Glomerular visceral epithelial cell (primary cell): ENCODE measurements around the gene MAPRE2.
"Not testable (repeated sequence)": the region's sequence is repeated elsewhere in the genome, so short reads cannot be mapped to it uniquely, and the experiment has no call there.

Experiments used
- DNase-seq: peaks from one replicate; pipeline ENCODE4 v3.0.0-alpha.2; 2016; ENCODE audit errors: extremely low spot score

The MAPRE2 gene

DNA sequence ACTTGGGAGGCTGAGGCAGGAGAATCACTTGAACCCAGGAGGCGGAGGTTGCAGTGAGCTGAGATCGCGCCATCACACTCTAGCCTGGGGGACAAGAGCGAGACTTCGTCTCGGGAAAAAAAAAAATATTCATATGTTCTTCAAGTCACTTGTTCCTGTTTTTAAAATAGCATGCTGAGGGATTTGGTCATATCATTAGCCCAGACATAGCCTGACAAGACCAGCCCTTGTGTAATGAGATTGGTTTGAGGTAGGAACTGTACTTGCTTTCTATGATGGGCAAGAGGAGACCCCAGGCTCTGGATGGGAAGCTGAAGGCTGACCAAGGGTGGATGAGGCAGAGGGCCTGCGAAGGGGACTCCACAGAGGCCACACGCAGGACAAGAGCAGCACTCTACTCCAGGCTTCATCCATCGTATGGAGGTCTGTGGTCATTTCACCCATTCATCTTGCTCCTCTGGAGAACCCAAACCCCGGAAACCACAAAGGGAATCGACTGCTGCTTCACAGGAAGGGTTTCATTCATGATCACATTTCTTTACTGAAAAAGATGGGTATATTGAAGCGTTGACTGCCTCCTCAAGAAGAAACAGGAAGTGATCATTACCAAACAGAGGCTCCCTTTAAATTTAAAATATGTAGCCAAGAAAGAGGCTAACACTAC lies 112.5 kb downstream of the MAPRE2 start:
- no peak for DNase-seq

DNA sequence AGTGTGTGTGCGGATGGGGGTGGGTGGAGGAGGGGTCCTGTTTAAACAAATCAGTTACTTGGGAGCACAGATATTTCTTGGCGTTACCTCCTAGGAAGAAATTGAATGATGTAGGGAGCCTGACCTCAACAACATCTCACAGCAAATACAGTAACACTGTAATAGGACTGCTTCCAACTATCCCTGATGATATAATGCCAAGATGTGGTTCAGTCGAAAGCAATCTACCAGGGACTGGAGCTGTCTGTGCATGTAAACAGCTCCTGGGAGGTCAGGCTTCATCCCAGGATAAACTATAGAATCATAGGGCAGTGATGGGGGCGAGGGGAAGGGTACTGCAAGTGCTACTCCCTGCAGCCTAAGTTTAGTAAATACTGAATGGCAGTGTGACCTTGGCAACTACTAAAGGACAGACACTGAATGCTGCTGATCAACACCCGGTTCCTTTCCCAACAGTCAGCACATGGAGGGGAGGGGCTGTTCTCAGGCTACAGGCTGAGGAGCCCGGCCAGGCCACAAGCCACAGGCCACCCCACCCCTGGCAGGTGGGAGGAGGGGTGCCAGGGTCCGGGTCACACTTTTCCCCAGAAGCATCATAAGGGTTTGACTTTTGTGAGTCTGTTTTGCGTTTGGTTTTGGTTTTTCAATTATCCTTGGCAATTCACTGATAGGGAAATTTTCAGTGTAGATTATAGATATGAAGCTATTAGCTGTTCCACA lies 114.3 kb downstream of the MAPRE2 start:
- DNase-seq, result no peak

DNA sequence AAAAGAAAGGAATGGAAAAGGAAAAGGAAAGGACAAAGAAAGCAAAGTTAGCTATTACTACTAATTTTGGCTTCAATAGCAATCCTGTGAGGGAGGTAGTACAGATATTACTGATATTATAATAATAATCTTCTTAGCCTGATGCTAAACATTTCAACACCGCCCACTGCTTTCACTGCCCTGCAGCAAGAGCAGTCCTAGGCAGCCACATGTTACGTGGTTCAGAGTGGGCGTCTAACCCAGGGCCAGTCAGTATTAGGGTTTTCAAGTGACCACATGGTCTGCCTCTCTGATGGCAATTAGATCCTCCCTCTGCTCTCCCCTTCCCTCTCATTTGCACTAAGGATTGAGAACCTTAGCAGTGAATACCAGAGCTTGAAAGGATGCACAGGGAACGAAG lies 116.0 kb downstream of the MAPRE2 start:
- DNase-seq, result no peak

DNA sequence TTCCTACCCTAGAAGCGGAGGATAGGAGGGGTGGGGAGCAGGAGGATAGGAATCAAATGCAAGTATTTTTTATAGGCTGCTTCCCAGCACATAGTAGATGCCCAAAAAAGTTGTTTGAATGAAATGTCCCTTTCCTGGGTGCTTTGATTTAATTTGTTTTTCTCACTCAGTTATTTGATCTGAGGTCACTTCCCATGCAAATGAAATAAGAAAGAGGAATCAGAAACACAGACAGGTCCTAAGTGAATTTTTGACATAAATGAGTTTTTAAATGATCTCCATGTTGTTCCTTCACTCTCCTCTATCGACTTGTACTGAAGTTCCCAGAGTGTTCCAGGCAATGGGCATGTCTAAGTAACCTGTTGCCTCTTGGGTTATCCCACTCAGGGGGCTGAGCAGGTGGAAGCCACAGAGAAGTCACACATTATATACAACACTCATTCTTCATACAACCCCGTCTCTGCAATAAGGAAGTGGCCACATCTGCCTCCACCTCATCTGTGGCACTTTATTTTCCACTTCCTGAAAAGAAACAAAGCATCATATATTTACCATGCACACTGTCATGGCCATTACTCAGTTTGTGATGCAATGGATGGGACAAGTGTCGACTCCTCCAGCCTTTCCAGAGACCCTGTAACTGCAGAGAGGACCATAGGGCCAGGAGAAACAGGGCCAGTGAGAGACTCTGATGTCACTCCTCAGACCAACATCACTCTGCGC lies 117.7 kb downstream of the MAPRE2 start:
- no peak for DNase-seq

DNA sequence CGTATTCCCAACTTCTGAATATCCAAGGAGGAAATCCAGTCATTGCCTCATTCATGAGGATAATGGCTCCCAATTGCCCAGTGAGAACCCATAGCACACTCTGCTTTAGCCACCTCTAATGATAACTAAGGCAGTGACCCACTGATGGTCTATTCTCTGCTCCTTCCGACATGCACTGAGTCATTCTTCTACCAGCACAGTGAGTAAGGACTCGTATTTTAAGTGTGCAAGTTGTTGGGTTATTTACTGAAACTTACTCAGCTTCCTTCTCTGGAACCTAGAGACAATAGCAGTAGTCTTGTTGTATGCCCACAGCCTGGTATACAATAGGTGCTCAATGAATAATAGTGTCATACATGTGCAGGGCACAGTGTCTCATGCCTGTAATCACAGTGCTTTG lies 118.6 kb downstream of the MAPRE2 start:
- DNase-seq, result no peak

DNA sequence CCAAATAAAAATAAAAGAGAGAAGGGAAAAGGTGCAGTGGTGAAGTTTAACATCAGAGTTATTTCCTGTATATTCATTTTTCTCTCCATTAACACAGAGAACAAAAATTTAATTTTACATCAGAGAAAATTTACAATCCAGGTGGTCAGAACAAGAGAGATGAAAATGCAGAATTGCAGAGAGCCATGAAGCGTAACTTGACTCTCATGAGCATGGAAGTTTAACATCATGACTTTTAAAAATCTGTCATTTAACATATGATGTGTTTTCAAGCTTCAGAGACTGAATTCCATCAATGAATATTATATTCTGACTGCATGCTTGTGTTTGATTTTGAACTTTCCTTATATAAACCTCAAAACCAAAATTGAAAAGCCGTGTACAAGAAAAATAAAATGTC lies 120.3 kb downstream of the MAPRE2 start:
- DNase-seq, result no peak

DNA sequence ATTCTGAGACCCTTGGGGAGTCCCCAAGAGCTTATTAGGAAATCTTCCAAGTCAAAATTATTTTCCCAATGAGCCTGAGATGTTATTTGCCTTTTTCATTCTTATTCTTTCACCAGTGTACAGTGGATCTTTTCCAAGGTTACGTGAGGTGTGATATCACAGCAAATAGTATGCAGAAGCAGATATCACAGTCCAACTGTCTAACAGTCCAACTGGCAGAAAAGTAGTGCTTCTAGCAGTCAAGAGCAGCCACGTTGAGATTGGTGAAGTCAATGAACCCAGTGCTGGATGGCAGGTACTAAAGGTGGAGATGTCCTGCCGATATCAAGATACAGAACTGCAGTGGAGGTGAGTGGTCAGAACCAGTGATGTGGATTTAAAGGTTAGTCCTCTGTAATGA lies 120.7 kb downstream of the MAPRE2 start:
- DNase-seq, result no peak

DNA sequence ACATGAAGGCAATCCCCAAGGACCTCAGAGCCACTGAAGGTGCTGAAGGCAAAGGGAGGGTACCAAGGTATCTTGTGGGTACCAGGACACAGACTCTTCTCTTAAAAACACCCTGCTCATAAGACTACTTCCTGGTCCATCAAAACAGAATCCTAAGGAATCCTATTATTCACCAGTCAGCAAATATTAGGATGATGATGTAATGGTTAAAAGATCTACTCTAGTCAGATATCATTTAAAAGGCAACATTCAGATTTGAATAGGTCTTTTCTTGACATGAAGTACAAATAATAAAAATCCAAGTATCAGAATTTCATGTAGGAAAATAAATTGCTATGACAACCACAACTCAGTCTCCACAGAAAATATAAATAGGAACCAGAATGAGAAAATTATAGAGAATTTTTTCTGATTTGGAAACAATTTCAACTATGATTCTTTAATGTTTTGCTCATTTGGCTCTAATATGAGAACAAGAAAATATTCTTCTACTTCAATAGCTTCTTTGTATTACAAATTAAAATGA lies 121.9 kb downstream of the MAPRE2 start:
- no peak for DNase-seq

DNA sequence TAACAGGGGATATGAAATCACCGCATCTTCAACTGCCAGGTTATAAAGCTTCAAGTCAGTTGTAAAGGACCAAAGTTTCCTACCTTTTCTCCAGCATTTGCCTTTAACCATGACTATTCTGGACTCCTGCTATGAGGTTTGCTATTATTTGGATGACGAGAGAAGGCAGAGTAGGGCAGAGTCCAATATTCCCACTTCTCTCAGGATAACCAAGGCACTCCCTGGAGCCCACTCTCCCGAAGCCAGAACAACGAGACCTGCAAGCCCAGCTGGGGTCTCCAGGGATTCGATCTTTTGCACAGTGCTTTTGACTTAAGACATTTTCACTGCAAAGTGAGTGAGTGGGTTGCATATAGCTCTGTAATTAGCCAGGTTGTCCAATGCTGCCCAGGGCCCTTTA lies 122.5 kb downstream of the MAPRE2 start:
- DNase-seq, result no peak

DNA sequence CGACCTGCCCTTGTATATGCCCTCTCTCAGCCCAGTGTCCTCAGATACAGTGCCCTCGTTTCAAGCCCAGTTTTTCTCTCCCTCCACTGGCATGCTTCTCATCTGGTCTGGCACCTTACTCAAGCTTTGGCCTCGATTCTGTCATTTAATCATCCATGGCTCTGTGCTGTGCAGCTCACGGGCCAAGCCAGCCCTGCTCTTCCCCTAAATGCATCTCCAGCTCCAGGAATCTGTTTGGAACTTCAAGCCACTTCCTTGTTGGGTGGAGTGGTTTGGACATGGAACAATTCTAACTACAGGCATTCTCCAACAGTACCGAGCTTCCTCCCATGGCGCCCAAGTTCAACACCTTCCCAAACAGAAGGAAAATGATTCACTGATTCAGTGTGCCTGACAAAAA lies 122.9 kb downstream of the MAPRE2 start:
- DNase-seq, result no peak

DNA sequence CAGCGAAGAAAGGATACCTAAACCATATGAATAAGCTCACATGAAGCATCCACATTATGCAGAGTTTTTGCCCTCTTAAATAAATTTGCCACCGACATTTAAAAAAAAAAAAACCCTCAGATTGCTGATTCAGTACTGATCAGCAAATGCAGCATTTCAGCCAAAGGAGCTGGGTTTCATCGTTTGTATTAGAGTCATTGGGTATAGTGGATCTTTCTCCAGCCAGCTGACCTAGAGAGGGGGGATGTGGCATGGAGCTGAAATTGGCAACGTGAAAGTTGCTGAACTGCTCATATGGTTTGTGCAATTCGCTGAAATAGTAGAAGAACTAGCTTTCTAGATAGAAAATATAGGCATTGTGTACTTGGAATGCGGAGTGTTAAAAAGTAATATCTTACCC lies 126.1 kb downstream of the MAPRE2 start:
- DNase-seq, result no peak

DNA sequence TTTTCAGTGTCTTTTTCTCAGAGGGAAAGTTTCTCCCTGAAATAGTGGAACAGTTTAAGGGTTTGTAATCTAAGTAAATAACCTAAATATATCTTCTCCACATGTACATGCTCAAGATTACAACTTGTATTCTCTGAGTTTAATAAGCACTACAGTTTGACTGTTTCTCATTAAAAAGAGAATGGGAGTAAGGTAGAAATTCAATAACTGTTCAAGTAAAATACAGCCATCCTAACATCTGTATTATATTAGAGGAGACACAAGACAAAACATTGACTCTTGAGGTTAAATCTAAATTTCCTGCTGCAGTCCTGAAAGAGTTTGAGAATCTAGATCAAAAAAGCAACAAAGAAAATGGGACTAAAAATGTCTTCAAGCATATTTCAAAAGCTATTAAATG lies 126.6 kb downstream of the MAPRE2 start:
- DNase-seq, result no peak

DNA sequence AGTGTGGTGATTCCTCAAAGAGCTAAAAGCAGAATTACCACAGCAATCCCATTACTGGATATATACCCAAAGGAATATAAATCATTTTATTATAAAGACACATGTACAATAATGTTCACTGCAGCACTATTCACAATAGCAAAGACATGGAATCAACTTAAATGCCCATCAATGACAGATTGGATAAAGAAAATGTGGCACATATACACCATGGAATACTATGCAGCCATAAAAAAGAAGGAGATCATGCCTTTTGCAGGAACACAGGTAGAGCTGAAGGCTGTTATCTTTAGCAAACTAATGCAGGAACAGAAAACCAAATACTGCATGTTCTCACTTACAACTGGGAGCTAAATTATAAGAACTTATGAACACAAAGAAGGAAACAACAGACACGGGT lies 129.1 kb downstream of the MAPRE2 start:
- DNase-seq, result not testable (repeated sequence)

DNA sequence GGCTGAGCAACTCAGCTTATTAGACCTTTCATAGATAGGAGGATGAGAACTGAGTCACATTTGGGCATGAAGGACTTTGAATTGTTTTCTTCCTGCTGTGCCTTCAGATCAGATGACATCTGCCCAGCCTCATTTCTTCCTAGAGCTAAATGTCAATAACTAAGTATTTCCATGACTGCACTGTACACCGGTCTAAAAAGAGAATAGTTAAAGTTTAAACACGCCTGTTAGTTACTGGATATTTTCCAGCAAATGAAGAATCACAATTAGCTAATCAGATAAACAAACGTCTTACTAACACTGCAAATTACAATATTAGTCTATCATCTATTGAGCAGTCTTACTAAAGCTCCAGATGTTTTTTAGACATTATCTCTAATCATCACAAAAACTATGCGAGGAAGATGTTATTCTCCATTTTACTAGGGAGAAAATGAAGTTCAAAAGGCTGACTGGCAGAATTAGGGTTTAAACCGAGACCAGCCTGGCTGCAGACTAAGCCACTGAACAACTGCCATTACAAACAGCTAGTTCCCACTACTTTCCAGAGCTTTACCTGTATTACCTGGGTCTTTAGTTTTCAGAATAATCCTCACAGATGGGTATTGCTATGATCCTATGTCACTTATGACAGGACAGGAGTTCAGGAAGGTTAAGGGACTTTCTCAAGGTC lies 130.2 kb downstream of the MAPRE2 start:
- no peak for DNase-seq

DNA sequence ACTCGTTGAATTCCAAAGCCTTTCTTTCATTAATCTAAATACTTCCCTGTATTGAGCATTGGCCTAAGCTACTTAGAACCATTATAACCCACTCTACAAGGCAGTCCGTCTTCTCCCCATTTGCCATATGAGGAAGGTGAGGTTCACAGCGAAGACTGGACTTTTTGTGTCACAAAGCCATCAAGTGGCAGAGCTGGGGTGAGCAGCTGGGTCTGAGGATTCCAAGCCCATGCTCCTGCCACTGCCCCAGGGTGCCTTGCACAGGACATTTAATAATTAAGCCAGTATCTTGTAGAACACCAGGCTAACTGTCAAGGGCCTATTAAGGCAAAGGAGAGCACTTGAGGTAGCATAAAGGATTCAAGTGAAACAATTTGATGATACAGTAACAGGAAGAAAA lies 130.8 kb downstream of the MAPRE2 start:
- DNase-seq, result no peak

DNA sequence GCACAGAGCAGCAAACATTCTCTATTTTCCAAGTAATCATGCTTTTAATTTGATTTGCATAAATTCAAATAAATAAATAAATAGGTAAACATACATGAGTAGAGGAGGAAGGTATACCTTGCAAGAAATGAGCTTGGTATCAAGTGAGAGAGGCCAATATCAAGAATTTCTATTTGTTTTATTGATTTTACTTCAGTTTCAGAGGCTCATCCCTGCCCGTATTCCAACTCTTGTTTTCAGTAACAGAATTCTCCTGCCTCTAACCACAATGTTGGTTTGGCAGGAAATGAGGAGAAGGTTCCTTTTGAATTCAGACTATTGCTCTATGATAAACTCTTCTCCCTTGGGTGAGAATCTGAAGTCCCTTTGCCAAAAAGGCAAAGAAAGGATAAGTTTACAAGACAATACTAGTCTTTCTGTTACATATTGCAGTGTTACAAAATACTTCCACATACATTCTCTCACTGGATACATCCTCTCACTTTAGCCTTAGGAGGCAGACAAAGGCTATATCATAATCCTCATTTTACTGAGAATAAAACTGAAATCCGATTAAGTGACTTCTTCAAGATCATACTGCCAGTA lies 131.3 kb downstream of the MAPRE2 start:
- DNase-seq, result no peak

DNA sequence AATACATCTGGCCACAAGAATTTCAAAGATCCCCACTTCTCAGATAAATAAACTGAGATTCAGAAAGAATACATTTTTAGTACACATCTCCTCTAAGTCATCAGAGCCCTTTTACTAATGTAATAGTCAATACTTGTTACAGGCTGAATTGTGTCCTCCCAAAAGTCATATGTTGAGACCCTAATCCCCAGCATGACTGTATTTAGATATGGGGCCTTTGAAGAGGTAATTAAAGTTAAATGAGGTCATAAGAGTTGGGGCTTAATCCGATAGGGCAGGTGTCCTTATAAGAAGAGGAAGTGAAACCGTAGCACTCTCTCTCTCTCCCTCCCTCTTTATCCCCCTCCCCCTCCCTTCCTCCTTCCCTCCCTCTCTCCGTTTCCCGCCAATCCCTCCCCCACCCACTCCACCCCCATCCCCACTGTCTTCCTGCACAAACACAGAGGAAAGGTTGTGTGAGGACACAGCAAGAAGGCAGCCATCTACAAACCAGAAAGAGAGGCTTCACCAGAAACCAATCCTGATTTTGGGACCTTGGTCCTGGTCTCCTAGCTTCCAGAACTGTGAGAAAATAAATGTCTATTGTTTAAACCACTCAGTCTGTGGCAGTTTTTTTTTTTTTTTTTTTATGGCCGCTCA lies 133.0 kb downstream of the MAPRE2 start:
- DNase-seq, result no peak

DNA sequence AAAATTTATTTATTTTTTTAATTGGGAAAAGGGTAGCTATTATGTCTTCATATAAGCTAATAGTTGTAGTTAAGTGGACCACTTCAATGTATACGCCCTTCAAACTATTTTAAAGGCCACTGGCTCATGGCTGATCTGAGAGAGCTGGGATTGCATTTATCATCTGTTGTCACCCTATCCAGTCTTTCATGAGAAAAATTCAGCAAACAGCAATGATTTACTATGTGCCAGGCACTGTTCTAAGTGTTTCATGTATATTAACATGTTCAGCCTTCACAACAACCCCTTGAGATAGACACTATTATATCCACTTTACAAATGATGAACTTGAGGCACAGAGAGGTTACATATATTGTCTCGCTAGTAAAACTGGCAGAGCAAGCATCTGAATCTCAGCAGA lies 133.5 kb downstream of the MAPRE2 start:
- DNase-seq, result no peak

DNA sequence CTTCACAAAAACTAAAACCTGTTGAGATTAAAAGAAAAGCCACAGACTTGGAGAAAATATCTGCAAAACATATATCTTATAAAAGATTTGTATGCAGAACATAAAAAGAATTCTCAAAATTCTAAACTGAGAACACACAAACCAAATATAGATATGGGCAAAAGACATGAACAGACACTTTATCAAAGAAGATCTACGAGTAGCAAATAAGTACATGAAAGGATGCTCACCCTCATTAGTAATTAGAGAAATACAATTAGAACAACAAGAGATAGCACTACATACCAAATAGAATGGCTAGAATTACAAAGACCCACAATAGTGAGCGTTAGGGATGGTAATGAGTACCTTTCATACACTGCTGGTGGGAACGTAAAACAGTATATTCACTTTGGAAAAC lies 135.7 kb downstream of the MAPRE2 start:
- DNase-seq, result no peak

DNA sequence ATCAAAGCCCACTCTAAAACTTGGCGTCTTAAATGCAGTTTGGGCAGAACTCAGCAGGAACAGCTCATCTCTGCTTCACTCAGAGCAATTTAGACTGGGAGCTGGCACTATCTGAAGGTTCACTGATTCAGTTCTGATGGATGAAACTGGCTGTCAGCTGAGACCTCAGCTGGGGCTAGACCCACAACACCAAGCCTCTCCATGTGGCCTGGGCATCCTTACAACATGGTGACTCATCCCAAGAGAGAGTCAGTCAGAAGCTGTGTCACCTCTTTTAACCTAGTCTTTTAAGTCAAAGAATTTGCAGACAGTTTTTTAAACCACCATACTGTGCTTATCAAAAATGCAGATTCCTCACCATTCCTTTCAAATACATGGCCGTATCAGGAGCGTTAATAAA lies 137.0 kb downstream of the MAPRE2 start:
- peak; percentile 50 for DNase-seq

DNA sequence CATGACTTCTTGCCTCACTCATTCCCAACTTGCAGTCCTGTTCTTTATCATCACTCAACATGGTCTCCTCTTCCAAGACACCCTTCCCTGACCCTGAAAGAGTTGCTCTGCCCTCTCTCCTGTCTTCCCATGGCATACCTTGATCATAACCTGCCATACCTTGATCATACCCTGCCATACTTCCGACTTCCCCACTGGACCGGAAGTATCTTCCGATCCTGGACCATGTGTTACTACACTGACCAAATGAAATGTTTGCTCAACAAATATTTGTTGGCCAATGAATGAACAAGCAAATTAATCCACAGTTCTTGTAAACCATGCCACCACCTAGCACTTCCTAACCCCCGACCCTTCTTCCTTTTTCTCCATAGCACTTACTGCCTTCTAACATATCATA lies 138.7 kb downstream of the MAPRE2 start:
- no peak for DNase-seq
